Endometrium (tissue), 2 donors: ENCODE measurements around the gene SPATA12.
"Not testable (repeated sequence)": the region's sequence is repeated elsewhere in the genome, so short reads cannot be mapped to it uniquely, and the experiment has no call there.

Source experiments
- FAIRE-seq: peaks from 2 replicates; lab custom pipeline; 2012; peaks lifted over from hg19 to GRCh38; lab: Jason Lieb, UNC
- donor health status: control.
- donor health status: control.

SPATA12 gene

DNA sequence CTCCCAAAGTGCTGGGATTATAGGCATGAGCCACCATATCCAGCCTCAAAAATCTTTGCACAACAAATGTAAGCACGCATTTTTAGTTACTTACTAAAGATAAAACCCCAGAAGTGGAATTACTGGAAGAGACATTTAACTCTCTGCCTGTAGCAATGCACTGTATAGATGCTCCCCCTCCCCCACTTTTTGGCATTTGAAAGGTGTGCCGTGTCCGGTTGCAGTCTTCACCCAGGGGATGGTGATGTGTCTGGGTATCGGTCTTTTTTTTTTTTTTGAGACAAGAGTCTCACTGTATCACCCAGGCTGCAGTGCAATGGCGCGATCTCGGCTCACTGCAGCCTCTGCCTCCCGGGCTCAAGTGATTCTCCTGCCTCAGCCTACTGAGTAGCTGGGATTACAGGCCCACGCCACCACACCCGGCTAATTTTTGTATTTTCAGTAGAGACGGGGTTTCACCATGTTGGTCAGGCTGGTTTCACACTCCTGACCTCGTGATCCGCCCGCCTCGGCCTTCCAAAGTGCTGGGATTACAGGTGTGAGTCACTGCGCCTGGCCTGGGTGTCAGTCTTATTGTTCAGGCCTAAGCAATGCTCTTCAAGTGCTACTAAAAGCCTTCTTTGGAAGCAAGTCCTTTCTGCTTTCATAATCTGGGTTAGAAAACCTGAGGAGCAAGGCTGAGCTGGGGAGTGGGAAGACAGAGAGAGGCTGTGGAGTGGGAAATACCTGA, 23.0 kb downstream of the SPATA12 start:
- FAIRE-seq: not testable (repeated sequence)

DNA sequence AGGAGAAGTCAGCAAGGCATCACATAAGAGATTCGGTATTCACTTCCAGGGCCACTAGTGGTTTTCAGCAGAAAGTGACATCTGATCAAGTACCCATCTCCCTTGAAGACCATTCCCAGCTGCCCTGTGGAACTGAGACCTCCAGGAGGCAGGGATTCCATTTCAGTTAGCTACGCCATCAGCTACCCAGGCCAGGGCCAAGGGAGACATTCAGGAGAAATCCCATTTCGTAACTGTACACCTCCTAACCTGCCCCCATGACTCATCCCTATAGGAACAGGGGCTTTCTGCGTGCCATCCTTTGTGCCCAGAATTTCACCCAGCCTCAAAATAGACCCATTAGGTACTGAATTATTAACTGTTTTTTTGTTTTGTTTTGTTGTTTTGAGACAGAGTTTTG, 24.7 kb downstream of the SPATA12 start:
- no peak for FAIRE-seq

GRCh38 chr3:57086201-57086600, 25.7 kb downstream of the SPATA12 start:
- no peak for FAIRE-seq

- no peak for FAIRE-seq
These were observed 27.1 kb downstream of the SPATA12 start for GRCh38 chr3:57087361-57088092.

- no peak for FAIRE-seq
These were observed 28.0 kb downstream of the SPATA12 start for GRCh38 chr3:57088503-57088902.

DNA sequence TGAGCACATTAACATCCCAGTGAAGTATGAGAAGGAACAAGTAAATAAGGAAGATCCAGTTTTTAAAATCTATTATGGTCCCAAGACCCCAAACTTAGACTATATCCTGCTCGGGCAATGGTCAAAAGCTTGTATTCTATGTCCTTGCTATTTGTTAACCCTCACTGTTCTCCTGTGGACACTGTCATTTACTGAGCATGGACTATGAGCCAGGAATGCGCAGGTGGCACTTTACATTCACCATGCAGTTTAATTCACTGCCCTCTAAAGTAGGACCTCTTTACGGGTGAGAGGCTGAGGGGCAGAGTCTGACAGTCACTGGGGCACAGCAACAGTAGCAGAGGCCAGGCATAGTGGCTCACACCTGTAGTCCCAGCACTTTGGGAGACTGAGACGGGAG, 28.6 kb downstream of the SPATA12 start:
- no peak for FAIRE-seq

DNA sequence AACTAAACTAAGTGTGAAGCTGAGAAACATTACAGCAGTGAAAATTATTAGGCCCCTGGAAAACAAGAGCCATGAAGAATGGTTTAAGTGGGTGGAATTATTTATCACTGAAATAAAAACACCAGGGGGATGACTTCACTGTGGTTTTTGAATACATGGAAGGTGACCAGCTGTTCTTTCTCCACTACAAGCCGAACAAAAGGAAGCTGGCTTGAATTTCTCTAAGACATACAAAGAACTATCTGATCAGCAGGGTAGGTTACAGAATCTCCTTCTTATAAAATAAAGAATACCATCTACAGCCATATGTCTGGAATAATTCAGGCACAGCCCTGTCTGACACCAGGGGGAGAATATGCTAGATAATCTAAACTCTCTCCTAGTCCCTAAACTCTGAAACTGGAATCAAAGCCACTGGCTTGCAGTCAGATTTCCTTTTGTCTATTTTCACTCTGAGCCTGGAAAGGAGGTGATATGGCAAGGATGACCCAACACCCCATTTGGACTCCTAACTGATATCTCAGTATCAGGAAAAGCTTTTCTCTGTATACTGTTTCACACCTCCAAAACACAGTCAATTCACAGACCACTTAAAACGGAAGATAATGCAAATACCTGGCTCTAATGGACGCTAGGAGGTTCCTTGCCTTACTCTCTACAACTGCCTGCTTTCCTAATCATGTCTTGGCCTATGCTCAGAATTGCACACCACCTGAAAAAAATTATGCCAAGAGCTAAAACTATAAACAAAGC, 31.2 kb downstream of the SPATA12 start:
- FAIRE-seq: no peak

- no peak for FAIRE-seq
These were observed 33.0 kb downstream of the SPATA12 start for GRCh38 chr3:57093489-57093888.

DNA sequence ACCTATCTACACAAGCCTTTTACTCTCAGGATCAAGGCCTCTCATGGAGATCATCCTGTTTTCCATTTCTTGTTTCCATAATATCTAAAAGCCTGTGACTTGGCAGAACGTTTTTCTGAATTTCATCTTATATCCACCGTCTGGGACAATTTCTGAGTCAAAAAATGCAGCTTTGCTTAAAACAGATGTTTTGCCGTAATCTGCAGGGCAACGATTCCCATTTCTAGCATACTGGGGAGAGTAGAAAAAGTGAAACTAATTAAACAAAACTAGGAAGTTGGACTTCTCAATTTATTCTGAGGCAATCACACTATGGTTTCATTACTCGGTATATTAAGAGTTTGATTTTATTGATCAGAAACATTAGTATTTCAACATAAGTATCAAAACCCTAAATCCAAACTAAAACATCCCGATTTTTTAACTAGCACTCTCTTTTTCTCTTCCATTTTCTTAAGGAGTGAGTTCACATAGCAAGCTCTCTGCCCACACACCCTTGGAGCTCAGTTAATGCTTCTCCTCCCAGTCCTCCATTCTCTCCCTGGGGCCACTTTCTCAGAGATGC, 33.6 kb downstream of the SPATA12 start:
- no peak for FAIRE-seq

- no peak for FAIRE-seq
These were observed 34.1 kb downstream of the SPATA12 start for GRCh38 chr3:57094575-57094974.

DNA sequence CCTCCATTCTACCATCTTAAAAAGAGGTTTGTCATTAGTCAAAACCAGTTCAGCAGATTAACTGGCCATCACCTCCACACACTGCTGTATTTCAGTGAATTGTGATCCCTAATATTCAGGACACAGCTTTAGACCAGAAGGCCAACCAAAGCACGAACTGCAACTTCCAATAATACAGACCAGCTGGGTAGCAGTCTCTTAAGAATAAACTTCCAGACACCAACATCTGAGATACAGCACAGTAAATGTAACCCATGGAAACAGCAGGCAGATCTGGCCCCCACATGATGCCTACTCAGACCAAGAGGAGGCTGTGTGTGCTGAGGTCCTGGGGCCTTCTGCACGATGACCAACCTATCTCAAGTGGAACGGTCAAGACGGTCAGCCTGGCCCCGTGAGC, 34.9 kb downstream of the SPATA12 start:
- FAIRE-seq: no peak

GRCh38 chr3:57097536-57097935, 37.1 kb downstream of the SPATA12 start:
- no peak for FAIRE-seq

- no peak for FAIRE-seq
These were observed 38.2 kb downstream of the SPATA12 start for GRCh38 chr3:57098418-57099310.

GRCh38 chr3:57100046-57100695, 39.7 kb downstream of the SPATA12 start:
- peak; percentile 76 for FAIRE-seq

- no peak for FAIRE-seq
These were observed 45.1 kb downstream of the SPATA12 start for GRCh38 chr3:57105585-57105984.

DNA sequence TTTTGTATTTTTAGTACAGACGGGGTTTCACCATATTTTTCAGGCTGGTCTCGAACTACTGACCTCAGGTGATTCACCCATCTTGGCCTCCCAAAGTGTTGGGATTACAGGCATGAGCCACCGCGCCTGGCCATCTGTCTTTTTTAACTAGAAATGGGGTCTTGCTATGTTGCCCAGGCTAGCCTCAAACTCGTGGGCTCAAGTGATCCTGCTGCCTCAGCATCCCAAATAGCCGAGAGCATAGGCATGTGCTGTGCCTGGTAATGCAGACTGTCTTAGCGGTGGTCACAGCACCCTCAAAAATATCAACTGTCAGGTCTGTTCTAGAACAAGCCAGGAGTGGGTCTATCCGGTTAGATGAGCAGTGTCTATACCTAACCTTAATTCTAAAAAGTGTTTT, 48.2 kb downstream of the SPATA12 start:
- no peak for FAIRE-seq

DNA sequence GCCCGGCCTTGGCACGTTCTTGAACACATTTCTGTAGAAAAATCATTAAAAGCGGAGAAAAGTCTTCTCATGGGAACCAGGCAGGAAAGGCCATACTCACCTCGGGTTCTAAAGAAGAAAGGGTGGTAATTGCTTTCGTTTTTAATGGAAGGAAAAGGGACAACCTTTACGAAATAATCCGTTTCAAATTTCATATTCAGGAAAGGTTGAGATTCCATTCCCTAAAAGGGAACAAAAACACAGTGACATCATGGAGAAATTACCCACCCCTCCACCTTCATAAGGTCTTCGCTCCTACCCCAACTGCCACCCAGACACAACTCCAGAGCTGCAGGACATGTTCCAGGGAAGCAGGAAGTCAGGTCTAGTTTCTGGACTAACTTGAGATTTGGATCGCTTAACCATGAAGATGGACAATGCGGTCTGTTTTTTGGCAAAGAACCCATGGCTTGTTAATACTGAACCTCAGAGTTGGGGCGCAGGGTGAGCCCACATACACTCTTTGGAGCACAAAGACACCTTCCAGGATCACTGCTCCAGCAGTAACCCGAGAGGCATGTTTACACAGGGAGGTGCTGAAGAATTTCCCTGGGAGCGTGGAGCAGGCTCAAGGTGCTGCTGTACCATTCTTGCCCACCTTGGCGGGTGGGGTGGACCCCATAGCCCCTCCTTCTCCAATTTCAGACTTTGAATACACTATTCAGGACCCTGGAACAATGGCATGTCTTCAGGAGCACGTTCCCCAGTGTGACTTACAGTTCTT, 49.2 kb downstream of the SPATA12 start:
- FAIRE-seq: no peak

- FAIRE-seq: no peak
These were observed 49.8 kb downstream of the SPATA12 start for GRCh38 chr3:57110214-57110613.

DNA sequence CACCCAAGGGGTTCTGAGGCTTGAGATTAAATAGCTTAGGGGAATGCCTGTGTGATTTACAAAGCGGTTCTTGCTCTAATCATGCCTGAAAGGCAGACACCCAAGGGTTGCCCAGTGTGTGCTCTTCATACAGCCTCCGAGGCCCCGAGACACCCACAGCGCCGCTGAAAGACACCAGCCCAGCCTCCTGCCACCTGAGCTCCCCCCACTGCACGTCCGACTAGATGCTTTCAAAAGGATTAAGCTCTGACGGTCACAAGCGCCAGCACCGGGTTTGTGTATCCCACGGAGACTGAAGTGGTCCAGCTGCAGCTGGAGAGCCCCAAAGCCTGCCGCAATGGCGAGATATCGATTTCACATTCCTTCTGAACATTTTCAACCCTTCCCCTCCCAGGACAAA, 50.3 kb downstream of the SPATA12 start:
- FAIRE-seq: no peak

DNA sequence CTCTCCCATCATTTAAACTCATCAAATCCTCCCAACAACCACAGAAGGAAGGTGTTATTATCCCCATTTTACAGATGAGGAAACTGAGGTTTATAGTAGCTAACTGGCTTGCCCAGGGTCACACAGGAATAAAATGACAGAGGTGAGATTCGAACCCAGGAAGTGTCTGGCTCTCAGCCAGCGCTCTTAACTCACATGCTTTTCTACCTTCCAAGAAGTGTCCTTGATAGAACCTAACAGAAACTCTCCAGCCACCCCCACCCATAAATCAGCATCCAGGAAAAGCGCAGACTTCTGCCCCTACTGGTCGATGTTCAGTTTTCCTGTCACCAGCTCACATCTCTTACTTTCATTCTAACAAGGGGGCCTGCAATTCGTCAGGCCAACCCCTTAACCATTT, 51.7 kb downstream of the SPATA12 start:
- no peak for FAIRE-seq
